HUES64 (cell line): ENCODE results near the gene TWNK.

Experiments
- H3K27ac ChIP-seq: 2 replicates; pipeline ENCODE4 v1.7.0; 2013; ENCODE audit warnings: low read depth, low read length, inconsistent platforms
- H3K27me3 ChIP-seq: 2 replicates; pipeline ENCODE4 v1.6.1; 2013; ENCODE audit warnings: mild to moderate bottlenecking, low read length; ENCODE audit not compliant: insufficient read depth
- H3K36me3 ChIP-seq: 2 replicates; pipeline ENCODE4 v1.6.1; 2013; ENCODE audit warnings: mild to moderate bottlenecking, low read length; ENCODE audit not compliant: insufficient read depth
- H3K4me1 ChIP-seq: 2 replicates; pipeline ENCODE4 v1.6.1; 2013; ENCODE audit warnings: mild to moderate bottlenecking, low read length, moderate library complexity; ENCODE audit not compliant: insufficient read depth
- H3K4me3 ChIP-seq: 2 replicates; pipeline ENCODE4 v1.5.1; 2013; ENCODE audit warnings: mild to moderate bottlenecking, low read length, moderate library complexity
- H3K9ac ChIP-seq: 2 replicates; pipeline ENCODE4 v1.6.1; 2013; ENCODE audit warnings: mild to moderate bottlenecking, low read depth, low read length
- H3K9me3 ChIP-seq: 2 replicates; pipeline ENCODE4 v1.6.1; 2013; ENCODE audit warnings: low read depth, low read length; ENCODE audit not compliant: insufficient read depth
- WGBS: fragments of 150-250, 120-280 bp; methylation state at CpG from one replicate; pipeline ENCODE4 v1.1.7; 2013; ENCODE audit warnings: missing lambda C conversion rate; 5-methylcytosine and 5-hydroxymethylcytosine counted together

TWNK gene

GRCh38 chr10:100998183-100998990 lies 11.0 kb downstream of the TWNK start:
- Histone ChIP-seq H3K9me3 (no peaks in the 10 kb centered on the region), H3K27me3 (no peaks in the 10 kb centered on the region), H3K9ac (peak overlapping the region; percentile 96), H3K27ac (peak overlapping the region; percentile 90), H3K4me3 (peak overlapping the region; percentile 86), H3K4me1 (peaks cover 21% of the 10 kb centered on the region), H3K36me3 (peaks cover 26% of the 10 kb centered on the region)
- whole genome bisulfite sequencing, result 9% methylated on average over 23 of the region's 25 CpGs

GRCh38 chr10:100998991-100999741 lies 11.8 kb downstream of the TWNK start:
- Histone ChIP-seq H3K9ac (peak overlapping the region; percentile 96), H3K4me3 (peak overlapping the region; percentile 86), H3K9me3 (no peaks in the 10 kb centered on the region), H3K27ac (peak overlapping the region; percentile 90), H3K27me3 (no peaks in the 10 kb centered on the region), H3K4me1 (peaks cover 21% of the 10 kb centered on the region), H3K36me3 (peaks cover 26% of the 10 kb centered on the region)
- WGBS, result 2% methylated on average over 83 of the region's 83 CpGs

DNA sequence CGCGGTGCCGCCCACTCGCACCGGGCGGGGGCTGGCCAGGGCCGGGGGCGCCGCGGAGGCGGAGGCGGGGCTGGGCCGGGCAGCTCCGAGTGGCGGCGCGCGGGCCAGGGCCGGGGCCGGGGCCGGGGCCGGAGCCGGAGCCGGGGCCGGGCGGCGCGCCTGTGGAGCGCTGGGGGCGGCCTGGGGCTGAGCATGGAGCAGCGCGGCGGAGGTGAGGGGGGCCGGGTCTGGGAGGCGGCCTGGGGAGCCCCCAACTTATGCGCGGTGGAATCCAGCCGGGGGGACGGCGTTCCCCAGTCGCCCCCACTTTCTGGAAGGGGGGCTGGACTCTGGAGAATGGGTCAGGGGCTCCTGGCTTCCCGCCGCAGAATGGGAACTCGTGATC lies 12.4 kb downstream of the TWNK start, which contains the start of gene LZTS2:
TSS of gene LZTS2 (plus strand) at position 67 of the 385 bp plus-strand sequence. CDS start 2,731 bp downstream, outside the sequence.
- Histone ChIP-seq H3K4me3 (peak within 1 kb of the TSS; percentile 86), H3K4me1 (peaks cover 21% of the 10 kb centered on the region), H3K36me3 (peaks cover 26% of the 10 kb centered on the region), H3K9me3 (no peaks in the 10 kb centered on the region), H3K27me3 (no peaks in the 10 kb centered on the region), H3K27ac (peak within 1 kb of the TSS; percentile 90), H3K9ac (peak within 1 kb of the TSS; percentile 96)
- WGBS, result under 1% methylated on average over 41 of the region's 44 CpGs

GRCh38 chr10:101000127-101000914 lies 13.0 kb downstream of the TWNK start:
- Histone ChIP-seq H3K9ac (peak overlapping the region; percentile 96), H3K27ac (peak overlapping the region; percentile 57)

GRCh38 chr10:101000915-101001658 lies 13.7 kb downstream of the TWNK start:
- Histone ChIP-seq H3K4me1 (peaks cover 19% of the 10 kb centered on the region), H3K27me3 (no peaks in the 10 kb centered on the region), H3K9me3 (no peaks in the 10 kb centered on the region), H3K9ac (peak overlapping the region; percentile 96; the same call in 1 of the 2 replicates), H3K27ac (peak overlapping the region; percentile 57; the same call in 1 of the 2 replicates), H3K36me3 (peaks cover 35% of the 10 kb centered on the region), H3K4me3 (peak overlapping the region; percentile 86)
- WGBS, result 75% methylated on average over 12 of the region's 12 CpGs

More at GRCh38 chr10:101000127-101000914, 13.0 kb downstream of the TWNK start:
- Histone ChIP-seq H3K9me3 (no peaks in the 10 kb centered on the region), H3K27me3 (no peaks in the 10 kb centered on the region), H3K36me3 (peaks cover 27% of the 10 kb centered on the region), H3K4me1 (peaks cover 21% of the 10 kb centered on the region), H3K4me3 (peak overlapping the region; percentile 86)
- 10% methylated on average over 13 of the region's 19 CpGs for WGBS

DNA sequence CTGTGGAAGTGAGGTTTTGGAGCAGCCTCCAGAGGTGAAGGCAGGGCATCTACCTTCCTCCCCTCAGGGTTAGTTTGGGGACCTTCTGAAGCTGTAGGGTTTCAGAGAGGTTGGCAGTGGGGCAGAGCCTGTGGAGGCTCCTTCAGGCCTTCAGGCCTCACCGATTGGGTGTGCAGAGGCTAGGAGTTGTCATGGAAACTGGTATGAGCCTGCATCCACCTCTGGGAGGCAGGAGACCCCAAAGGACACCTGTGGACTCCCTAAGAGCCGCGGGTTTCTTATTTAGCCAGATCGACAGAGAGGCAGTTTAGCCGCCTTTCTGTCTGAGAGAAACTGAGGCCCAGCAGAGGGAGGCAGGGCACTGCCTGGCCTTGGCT lies 14.3 kb downstream of the TWNK start:
- Histone ChIP-seq H3K36me3 (peaks cover 41% of the 10 kb centered on the region), H3K9me3 (no peaks in the 10 kb centered on the region), H3K27me3 (no peaks in the 10 kb centered on the region), H3K27ac (no peak overlapping the region), H3K4me3 (peak overlapping the region; percentile 86; the same call in 1 of the 2 replicates), H3K9ac (peak overlapping the region; percentile 11; the same call in 1 of the 2 replicates), H3K4me1 (peaks cover 13% of the 10 kb centered on the region)
- 90% methylated on average over 5 of the region's 5 CpGs for WGBS

DNA sequence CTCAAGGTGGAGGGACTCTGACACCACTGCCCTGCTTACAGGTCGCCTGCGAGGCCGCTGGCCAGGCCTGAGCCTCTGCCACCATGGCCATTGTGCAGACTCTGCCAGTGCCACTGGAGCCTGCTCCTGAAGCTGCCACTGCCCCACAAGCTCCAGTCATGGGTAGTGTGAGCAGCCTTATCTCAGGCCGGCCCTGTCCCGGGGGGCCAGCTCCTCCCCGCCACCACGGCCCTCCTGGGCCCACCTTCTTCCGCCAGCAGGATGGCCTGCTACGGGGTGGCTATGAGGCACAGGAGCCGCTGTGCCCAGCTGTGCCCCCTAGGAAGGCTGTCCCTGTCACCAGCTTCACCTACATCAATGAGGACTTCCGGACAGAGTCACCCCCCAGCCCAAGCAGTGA lies 15.1 kb downstream of the TWNK start:
- peaks cover 49% of the 10 kb centered on the region for H3K36me3 ChIP-seq
- WGBS, result 90% methylated on average over 11 of the region's 11 CpGs
- no peaks in the 10 kb centered on the region for H3K9me3 ChIP-seq
- H3K27me3 ChIP-seq, result no peaks in the 10 kb centered on the region
- H3K4me1 ChIP-seq, result peaks cover 12% of the 10 kb centered on the region; the same call in 1 of the 2 replicates
- H3K4me3 ChIP-seq, result no peak overlapping the region
- no peak overlapping the region for H3K27ac ChIP-seq
- no peak overlapping the region for H3K9ac ChIP-seq

DNA sequence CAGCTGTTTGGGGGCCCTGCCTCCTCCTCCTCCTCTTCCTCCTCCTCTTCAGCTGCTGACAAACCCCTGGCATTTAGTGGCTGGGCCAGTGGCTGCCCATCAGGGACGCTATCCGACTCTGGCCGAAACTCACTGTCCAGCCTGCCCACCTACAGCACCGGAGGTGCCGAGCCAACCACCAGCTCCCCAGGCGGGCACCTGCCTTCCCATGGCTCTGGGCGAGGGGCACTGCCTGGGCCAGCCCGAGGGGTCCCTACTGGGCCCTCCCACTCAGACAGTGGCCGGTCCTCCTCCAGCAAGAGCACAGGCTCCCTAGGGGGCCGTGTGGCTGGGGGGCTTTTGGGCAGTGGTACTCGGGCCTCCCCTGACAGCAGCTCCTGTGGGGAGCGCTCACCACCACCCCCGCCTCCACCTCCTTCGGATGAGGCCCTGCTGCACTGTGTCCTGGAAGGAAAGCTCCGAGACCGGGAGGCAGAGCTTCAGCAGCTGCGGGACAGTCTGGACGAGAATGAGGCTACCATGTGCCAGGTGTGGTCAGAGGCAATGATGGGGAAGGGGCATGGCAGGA lies 16.4 kb downstream of the TWNK start:
- no peak overlapping the region for H3K9ac ChIP-seq
- H3K9me3 ChIP-seq, result no peaks in the 10 kb centered on the region
- H3K36me3 ChIP-seq, result peaks cover 49% of the 10 kb centered on the region
- no peak overlapping the region for H3K4me3 ChIP-seq
- peaks cover 9% of the 10 kb centered on the region; the same call in 1 of the 2 replicates for H3K4me1 ChIP-seq
- no peaks in the 10 kb centered on the region for H3K27me3 ChIP-seq
- WGBS, result 96% methylated on average over 18 of the region's 18 CpGs
- no peak overlapping the region for H3K27ac ChIP-seq

DNA sequence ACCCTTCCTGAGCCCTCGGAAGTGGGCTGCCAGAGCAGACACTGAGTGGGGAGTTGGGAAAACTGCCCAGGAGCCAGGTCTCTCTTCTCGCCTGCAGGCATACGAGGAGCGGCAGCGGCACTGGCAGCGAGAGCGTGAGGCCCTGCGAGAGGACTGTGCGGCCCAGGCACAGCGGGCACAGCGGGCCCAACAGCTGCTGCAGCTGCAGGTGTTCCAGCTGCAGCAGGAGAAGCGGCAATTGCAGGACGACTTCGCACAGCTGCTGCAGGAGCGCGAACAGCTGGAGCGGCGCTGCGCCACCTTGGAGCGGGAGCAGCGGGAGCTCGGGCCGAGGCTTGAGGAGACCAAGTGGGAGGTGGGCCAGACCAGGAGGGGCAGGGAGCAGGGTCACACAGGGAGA lies 18.0 kb downstream of the TWNK start:
- H3K27me3 ChIP-seq, result no peaks in the 10 kb centered on the region
- H3K9me3 ChIP-seq, result no peaks in the 10 kb centered on the region
- H3K36me3 ChIP-seq, result peaks cover 49% of the 10 kb centered on the region
- H3K9ac ChIP-seq, result no peak overlapping the region
- WGBS, result 96% methylated on average over 23 of the region's 23 CpGs
- peaks cover 6% of the 10 kb centered on the region; the same call in 1 of the 2 replicates for H3K4me1 ChIP-seq
- no peak overlapping the region for H3K4me3 ChIP-seq
- H3K27ac ChIP-seq, result no peak overlapping the region
